Panc1 (cell line): ENCODE results near the gene PCDHA12.
"Not testable (repeated sequence)": the region's sequence is repeated elsewhere in the genome, so short reads cannot be mapped to it uniquely, and the experiment has no call there.

Experiments
- POLR2AphosphoS5 ChIP-seq: IDR thresholded peaks from 2 replicates; pipeline ENCODE4 v1.6.1; 2012; ENCODE audit warnings: mild to moderate bottlenecking, low read depth, low read length, moderate library complexity
- SIN3A ChIP-seq: IDR thresholded peaks from 2 replicates; pipeline ENCODE4 v1.6.1; 2012; ENCODE audit warnings: low read depth, mild to moderate bottlenecking, low read length, moderate library complexity, borderline replicate concordance; ENCODE audit not compliant: insufficient read depth
- TF ChIP-seq, protein P1 (sequence below): fragments of 450-650 bp; IDR thresholded peaks from 2 replicates; pipeline ENCODE4 v1.5.1; 2017; ENCODE audit warnings: mild to moderate bottlenecking
- TF ChIP-seq, protein P2 (sequence below), 2 experiments: IDR thresholded peaks; 2 replicates each; pipeline ENCODE4 v1.6.1; 2011 to 2012; ENCODE audit warnings: low read depth in 2 of 2, control low read depth in 1 of 2, low read length in 1 of 2, mild to moderate bottlenecking in 1 of 2, moderate library complexity in 1 of 2; ENCODE audit not compliant: insufficient read depth in 1 of 2

DNA sequence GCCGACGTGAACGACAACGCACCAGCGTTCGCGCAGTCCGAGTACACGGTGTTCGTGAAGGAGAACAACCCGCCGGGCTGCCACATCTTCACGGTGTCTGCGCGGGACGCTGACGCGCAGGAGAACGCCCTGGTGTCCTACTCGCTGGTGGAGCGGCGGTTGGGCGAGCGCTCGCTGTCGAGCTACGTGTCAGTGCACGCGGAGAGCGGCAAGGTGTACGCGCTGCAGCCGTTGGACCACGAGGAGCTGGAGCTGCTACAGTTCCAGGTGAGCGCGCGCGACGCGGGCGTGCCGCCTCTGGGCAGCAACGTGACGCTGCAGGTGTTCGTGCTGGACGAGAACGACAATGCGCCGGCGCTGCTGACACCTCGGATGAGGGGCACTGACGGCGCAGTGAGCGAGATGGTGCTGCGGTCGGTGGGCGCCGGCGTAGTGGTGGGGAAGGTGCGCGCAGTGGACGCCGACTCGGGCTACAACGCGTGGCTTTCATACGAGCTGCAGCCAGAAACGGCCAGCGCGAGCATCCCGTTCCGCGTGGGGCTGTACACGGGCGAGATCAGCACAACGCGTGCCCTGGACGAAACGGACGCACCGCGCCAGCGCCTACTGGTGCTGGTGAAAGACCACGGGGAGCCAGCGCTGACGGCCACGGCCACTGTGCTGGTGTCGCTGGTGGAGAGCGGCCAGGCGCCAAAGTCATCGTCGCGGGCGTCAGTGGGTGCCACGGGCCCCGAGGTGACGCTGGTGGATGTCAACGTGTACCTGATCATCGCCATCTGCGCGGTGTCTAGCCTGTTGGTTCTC is 25.1 kb upstream of the PCDHA12 start:
- TF ChIP-seq, protein P1, sequence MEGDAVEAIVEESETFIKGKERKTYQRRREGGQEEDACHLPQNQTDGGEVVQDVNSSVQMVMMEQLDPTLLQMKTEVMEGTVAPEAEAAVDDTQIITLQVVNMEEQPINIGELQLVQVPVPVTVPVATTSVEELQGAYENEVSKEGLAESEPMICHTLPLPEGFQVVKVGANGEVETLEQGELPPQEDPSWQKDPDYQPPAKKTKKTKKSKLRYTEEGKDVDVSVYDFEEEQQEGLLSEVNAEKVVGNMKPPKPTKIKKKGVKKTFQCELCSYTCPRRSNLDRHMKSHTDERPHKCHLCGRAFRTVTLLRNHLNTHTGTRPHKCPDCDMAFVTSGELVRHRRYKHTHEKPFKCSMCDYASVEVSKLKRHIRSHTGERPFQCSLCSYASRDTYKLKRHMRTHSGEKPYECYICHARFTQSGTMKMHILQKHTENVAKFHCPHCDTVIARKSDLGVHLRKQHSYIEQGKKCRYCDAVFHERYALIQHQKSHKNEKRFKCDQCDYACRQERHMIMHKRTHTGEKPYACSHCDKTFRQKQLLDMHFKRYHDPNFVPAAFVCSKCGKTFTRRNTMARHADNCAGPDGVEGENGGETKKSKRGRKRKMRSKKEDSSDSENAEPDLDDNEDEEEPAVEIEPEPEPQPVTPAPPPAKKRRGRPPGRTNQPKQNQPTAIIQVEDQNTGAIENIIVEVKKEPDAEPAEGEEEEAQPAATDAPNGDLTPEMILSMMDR, result not testable (repeated sequence)
- not testable (repeated sequence) for TF ChIP-seq POLR2AphosphoS5, SIN3A
- TF ChIP-seq, protein P2, sequence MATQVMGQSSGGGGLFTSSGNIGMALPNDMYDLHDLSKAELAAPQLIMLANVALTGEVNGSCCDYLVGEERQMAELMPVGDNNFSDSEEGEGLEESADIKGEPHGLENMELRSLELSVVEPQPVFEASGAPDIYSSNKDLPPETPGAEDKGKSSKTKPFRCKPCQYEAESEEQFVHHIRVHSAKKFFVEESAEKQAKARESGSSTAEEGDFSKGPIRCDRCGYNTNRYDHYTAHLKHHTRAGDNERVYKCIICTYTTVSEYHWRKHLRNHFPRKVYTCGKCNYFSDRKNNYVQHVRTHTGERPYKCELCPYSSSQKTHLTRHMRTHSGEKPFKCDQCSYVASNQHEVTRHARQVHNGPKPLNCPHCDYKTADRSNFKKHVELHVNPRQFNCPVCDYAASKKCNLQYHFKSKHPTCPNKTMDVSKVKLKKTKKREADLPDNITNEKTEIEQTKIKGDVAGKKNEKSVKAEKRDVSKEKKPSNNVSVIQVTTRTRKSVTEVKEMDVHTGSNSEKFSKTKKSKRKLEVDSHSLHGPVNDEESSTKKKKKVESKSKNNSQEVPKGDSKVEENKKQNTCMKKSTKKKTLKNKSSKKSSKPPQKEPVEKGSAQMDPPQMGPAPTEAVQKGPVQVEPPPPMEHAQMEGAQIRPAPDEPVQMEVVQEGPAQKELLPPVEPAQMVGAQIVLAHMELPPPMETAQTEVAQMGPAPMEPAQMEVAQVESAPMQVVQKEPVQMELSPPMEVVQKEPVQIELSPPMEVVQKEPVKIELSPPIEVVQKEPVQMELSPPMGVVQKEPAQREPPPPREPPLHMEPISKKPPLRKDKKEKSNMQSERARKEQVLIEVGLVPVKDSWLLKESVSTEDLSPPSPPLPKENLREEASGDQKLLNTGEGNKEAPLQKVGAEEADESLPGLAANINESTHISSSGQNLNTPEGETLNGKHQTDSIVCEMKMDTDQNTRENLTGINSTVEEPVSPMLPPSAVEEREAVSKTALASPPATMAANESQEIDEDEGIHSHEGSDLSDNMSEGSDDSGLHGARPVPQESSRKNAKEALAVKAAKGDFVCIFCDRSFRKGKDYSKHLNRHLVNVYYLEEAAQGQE (IDR thresholded peaks at IDR 0.05; ENCODE audit: insufficient read depth in 1 of 2, low read depth in 2 of 2, low read length in 1 of 2), result not testable (repeated sequence)
